WTC11 (cell line): Measurements from ENCODE around the gene HPCAL1. TPM values are rescaled to one million over a fixed set of nuclear protein-coding genes. Genes with fewer than 3 reads are reported as not detected.

Experiments used
- ATAC-seq: fragments of 200-7000 bp; cut with Tn5 transposase; 2 replicates; pipeline ENCODE4 v1.10.0; 2021; ENCODE audit warnings: mild to moderate bottlenecking, moderate library complexity
- CTCF ChIA-PET: fragments of 300-600 bp; sonication (Branson Sonifier 250); formaldehyde crosslinking; loops from one replicate; lab custom pipeline; 2021; ENCODE audit warnings: antibody characterized with exemption; lab: Charles Lee
- POLR2A ChIA-PET: fragments of 350-600 bp; sonication (Branson Sonifier 250); formaldehyde crosslinking; loops from one replicate; lab custom pipeline; 2021; ENCODE audit warnings: antibody characterized with exemption; lab: Charles Lee
- DNase-seq: peaks from one replicate; pipeline ENCODE4 v3.0.0; 2021; ENCODE audit warnings: low spot score
- H3K27ac Mint-ChIP-seq: 2 replicates; pipeline ENCODE4 v1.8.0; 2021; ENCODE audit warnings: mixed read lengths
- H3K27me3 Mint-ChIP-seq: 2 replicates; pipeline ENCODE4 v1.8.0; 2021; ENCODE audit warnings: low read depth, mild to moderate bottlenecking, moderate library complexity, mixed read lengths
- H3K36me3 Mint-ChIP-seq: 2 replicates; pipeline ENCODE4 v1.8.0; 2021; ENCODE audit warnings: mixed read lengths
- H3K4me1 Mint-ChIP-seq: 2 replicates; pipeline ENCODE4 v1.8.0; 2022; ENCODE audit warnings: mixed read lengths
- H3K4me3 Mint-ChIP-seq: 2 replicates; pipeline ENCODE4 v1.8.0; 2021; ENCODE audit warnings: mild to moderate bottlenecking, moderate library complexity, mixed read lengths
- H3K9me3 Mint-ChIP-seq: 2 replicates; pipeline ENCODE4 v1.8.0; 2021; ENCODE audit warnings: mixed read lengths
- ATF1 ChIP-seq: sonication (generic); formaldehyde crosslinking; IDR thresholded peaks from 2 replicates; pipeline ENCODE4 v1.8.1; 2023; ENCODE audit warnings: mild to moderate bottlenecking, moderate library complexity, missing genetic modification reagents
- ATF3 ChIP-seq: sonication (generic); formaldehyde crosslinking; conservative IDR thresholded peaks from 2 replicates; pipeline ENCODE4 v1.8.1; 2022; ENCODE audit warnings: mild to moderate bottlenecking, missing genetic modification reagents
- CTCF ChIP-seq: fragments of 200-600 bp; IDR thresholded peaks from 2 replicates; pipeline ENCODE4 v1.8.0; 2022; ENCODE audit warnings: antibody characterized with exemption
- E2F4 ChIP-seq: sonication (generic); formaldehyde crosslinking; IDR thresholded peaks from 2 replicates; pipeline ENCODE4 v1.8.1; 2022; ENCODE audit warnings: low read depth, mild to moderate bottlenecking, moderate library complexity, missing genetic modification reagents, borderline replicate concordance
- ELF4 ChIP-seq: sonication (generic); formaldehyde crosslinking; IDR thresholded peaks from 2 replicates; pipeline ENCODE4 v1.8.1; 2022; ENCODE audit warnings: low read depth, mild to moderate bottlenecking, moderate library complexity, missing genetic modification reagents
- ERG ChIP-seq: fragments of 250-450 bp; sonication (Bioruptor Pico); IDR thresholded peaks from 2 replicates; pipeline ENCODE4 v1.8.0; 2021; ENCODE audit warnings: mild to moderate bottlenecking
- FOXK1 ChIP-seq: sonication (generic); formaldehyde crosslinking; IDR thresholded peaks from 2 replicates; pipeline ENCODE4 v1.8.0; 2022; ENCODE audit warnings: mild to moderate bottlenecking, moderate library complexity, missing genetic modification reagents
- GTF2I ChIP-seq: fragments of 250-450 bp; sonication (Bioruptor Pico); conservative IDR thresholded peaks from 2 replicates; pipeline ENCODE4 v1.4.0; 2021; ENCODE audit warnings: mild to moderate bottlenecking
- MXD4 ChIP-seq: fragments of 250-450 bp; sonication (Bioruptor Pico); IDR thresholded peaks from 2 replicates; pipeline ENCODE4 v1.8.0; 2021; ENCODE audit warnings: mild to moderate bottlenecking, moderate library complexity, borderline replicate concordance
- NFYB ChIP-seq: sonication (generic); formaldehyde crosslinking; conservative IDR thresholded peaks from 2 replicates; pipeline ENCODE4 v1.8.0; 2022; ENCODE audit warnings: low read depth, missing genetic modification reagents
- NR3C1 ChIP-seq: sonication (generic); formaldehyde crosslinking; conservative IDR thresholded peaks from 2 replicates; pipeline ENCODE4 v1.8.1; 2023; ENCODE audit warnings: low read depth, mild to moderate bottlenecking, missing genetic modification reagents
- RELA ChIP-seq: sonication (generic); formaldehyde crosslinking; IDR thresholded peaks from 2 replicates; pipeline ENCODE4 v1.8.1; 2022; ENCODE audit warnings: missing genetic modification reagents, mild to moderate bottlenecking, borderline replicate concordance
- SMAD3 ChIP-seq: sonication (generic); formaldehyde crosslinking; IDR thresholded peaks from 2 replicates; pipeline ENCODE4 v1.8.0; 2022; ENCODE audit warnings: missing genetic modification reagents, mild to moderate bottlenecking, borderline replicate concordance
- SOX15 ChIP-seq: fragments of 250-450 bp; sonication (Bioruptor Pico); IDR thresholded peaks from 2 replicates; pipeline ENCODE4 v1.9.0; 2021; ENCODE audit warnings: mild to moderate bottlenecking
- TP53 ChIP-seq: sonication (generic); formaldehyde crosslinking; IDR thresholded peaks from 2 replicates; pipeline ENCODE4 v1.8.1; 2023; ENCODE audit warnings: mild to moderate bottlenecking, missing genetic modification reagents
- ZBTB21 ChIP-seq: sonication (generic); formaldehyde crosslinking; IDR thresholded peaks from 2 replicates; pipeline ENCODE4 v1.8.1; 2023; ENCODE audit warnings: mild to moderate bottlenecking, missing genetic modification reagents, borderline replicate concordance
- ZNF416 ChIP-seq: fragments of 250-450 bp; sonication (Bioruptor Pico); IDR thresholded peaks from 2 replicates; pipeline ENCODE4 v1.9.0; 2021; ENCODE audit warnings: mild to moderate bottlenecking, inconsistent platforms
- total RNA-seq: library from RNA; stranded (reverse); gene quantifications from 3 replicates; pipeline ENCODE4 v1.2.3, GENCODE V29; 2021
- TF ChIP-seq, protein P1 (sequence below): fragments of 250-450 bp; sonication (Bioruptor Pico); IDR thresholded peaks from 2 replicates; pipeline ENCODE4 v1.9.0; 2021; ENCODE audit warnings: mild to moderate bottlenecking, borderline replicate concordance
- TF ChIP-seq, protein P2 (sequence below): fragments of 250-450 bp; sonication (Bioruptor Pico); conservative IDR thresholded peaks from 2 replicates; pipeline ENCODE4 v1.9.0; 2021; ENCODE audit warnings: mild to moderate bottlenecking
- TF ChIP-seq, protein P3 (sequence below): sonication (generic); formaldehyde crosslinking; IDR thresholded peaks from 2 replicates; pipeline ENCODE4 v1.8.1; 2023; ENCODE audit warnings: mild to moderate bottlenecking, missing genetic modification reagents, moderate library complexity

HPCAL1 gene
- total RNA-seq, 1 experiment from 2014 or later = 11.8 TPM

DNA sequence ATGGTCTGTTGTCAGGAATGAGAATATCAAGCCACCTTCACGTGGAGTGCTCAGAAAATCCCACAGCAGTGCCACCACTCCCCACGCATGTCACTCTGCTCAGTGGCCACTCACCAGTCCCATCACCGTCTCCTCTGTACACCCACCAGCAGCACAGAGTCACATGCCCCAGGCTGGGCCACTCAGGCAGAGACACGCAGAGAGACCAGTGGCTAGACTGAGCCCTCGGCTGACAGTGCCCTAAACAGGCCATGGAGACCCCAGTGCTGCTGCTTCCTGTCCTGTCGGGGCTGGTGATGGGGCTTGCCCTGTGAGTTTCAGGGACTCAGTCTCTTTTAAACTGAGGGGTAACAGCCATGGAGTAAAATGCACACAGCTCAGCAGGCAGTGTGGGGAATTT is 119.5 kb downstream of the HPCAL1 start (continued):
- TF ChIP-seq ERG (CRISPR knock-in tag) = no peak
- TF ChIP-seq, all 79 proteins: peak for 0

- Mint-ChIP-seq H3K27me3 (no peaks in the 10 kb centered on the region), H3K27ac (no peak overlapping the region), H3K4me3 (no peak overlapping the region), H3K9me3 (no peaks in the 10 kb centered on the region), H3K4me1 (no peaks in the 10 kb centered on the region), H3K36me3 (no peaks in the 10 kb centered on the region)
- POLR2A ChIA-PET = interaction anchor here (0.5 kb wide), 1 partner anchor 289 kb away, joined by 3 read pairs; no protein-coding TSS in a partner anchor
- no peak for DNase-seq
- ATAC-seq = no peak
- CTCF ChIA-PET = interaction anchor here (0.5 to 1.9 kb wide), 3 partner anchors 14 to 183 kb away, joined by 3 to 8 read pairs (median 4); no protein-coding TSS in a partner anchor
- TF ChIP-seq NR3C1 (CRISPR knock-in tag) (no peak), TP53 (CRISPR knock-in tag) (no peak)
Measured at GRCh38 chr2:10422732-10423399, 120.2 kb downstream of the HPCAL1 start.

DNA sequence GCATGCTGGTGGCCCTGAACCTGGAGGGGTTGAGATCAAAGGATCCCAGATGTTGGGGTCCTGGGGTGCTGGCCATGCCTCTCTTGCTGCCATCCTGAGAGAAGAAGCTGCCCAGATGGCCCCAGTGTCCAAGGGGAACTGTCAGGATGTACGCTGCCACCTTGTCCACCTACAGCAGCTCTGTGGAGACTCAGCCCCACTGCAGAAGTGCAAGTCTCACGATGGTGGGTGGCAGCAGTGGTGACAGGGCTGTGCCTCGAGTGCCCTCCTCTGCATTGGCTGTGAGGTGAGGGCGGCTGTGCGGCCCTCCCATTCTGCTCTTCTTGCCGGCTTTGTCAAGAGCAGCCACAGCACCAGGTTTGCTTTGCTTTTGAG is 120.7 kb downstream of the HPCAL1 start:
- Mint-ChIP-seq H3K4me1 (no peaks in the 10 kb centered on the region), H3K4me3 (no peak overlapping the region), H3K9me3 (no peaks in the 10 kb centered on the region), H3K27me3 (no peaks in the 10 kb centered on the region), H3K36me3 (no peaks in the 10 kb centered on the region), H3K27ac (no peak overlapping the region)
- TF ChIP-seq SMAD3 (CRISPR knock-in tag) (no peak), NFYB (CRISPR knock-in tag) (no peak), GTF2I (no peak), FOXK1 (CRISPR knock-in tag) (no peak), ATF3 (CRISPR knock-in tag) (no peak), E2F4 (CRISPR knock-in tag) (no peak), SOX15 (CRISPR knock-in tag) (no peak), ZBTB21 (CRISPR knock-in tag) (no peak), ELF4 (no peak), CTCF (no peak), ZNF416 (CRISPR knock-in tag) (no peak), MXD4 (CRISPR knock-in tag) (no peak), ATF1 (CRISPR knock-in tag) (no peak), RELA (CRISPR knock-in tag) (no peak)
- TF ChIP-seq, protein P1, sequence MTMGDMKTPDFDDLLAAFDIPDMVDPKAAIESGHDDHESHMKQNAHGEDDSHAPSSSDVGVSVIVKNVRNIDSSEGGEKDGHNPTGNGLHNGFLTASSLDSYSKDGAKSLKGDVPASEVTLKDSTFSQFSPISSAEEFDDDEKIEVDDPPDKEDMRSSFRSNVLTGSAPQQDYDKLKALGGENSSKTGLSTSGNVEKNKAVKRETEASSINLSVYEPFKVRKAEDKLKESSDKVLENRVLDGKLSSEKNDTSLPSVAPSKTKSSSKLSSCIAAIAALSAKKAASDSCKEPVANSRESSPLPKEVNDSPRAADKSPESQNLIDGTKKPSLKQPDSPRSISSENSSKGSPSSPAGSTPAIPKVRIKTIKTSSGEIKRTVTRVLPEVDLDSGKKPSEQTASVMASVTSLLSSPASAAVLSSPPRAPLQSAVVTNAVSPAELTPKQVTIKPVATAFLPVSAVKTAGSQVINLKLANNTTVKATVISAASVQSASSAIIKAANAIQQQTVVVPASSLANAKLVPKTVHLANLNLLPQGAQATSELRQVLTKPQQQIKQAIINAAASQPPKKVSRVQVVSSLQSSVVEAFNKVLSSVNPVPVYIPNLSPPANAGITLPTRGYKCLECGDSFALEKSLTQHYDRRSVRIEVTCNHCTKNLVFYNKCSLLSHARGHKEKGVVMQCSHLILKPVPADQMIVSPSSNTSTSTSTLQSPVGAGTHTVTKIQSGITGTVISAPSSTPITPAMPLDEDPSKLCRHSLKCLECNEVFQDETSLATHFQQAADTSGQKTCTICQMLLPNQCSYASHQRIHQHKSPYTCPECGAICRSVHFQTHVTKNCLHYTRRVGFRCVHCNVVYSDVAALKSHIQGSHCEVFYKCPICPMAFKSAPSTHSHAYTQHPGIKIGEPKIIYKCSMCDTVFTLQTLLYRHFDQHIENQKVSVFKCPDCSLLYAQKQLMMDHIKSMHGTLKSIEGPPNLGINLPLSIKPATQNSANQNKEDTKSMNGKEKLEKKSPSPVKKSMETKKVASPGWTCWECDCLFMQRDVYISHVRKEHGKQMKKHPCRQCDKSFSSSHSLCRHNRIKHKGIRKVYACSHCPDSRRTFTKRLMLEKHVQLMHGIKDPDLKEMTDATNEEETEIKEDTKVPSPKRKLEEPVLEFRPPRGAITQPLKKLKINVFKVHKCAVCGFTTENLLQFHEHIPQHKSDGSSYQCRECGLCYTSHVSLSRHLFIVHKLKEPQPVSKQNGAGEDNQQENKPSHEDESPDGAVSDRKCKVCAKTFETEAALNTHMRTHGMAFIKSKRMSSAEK (CRISPR knock-in tag) = no peak
- TF ChIP-seq, protein P2, sequence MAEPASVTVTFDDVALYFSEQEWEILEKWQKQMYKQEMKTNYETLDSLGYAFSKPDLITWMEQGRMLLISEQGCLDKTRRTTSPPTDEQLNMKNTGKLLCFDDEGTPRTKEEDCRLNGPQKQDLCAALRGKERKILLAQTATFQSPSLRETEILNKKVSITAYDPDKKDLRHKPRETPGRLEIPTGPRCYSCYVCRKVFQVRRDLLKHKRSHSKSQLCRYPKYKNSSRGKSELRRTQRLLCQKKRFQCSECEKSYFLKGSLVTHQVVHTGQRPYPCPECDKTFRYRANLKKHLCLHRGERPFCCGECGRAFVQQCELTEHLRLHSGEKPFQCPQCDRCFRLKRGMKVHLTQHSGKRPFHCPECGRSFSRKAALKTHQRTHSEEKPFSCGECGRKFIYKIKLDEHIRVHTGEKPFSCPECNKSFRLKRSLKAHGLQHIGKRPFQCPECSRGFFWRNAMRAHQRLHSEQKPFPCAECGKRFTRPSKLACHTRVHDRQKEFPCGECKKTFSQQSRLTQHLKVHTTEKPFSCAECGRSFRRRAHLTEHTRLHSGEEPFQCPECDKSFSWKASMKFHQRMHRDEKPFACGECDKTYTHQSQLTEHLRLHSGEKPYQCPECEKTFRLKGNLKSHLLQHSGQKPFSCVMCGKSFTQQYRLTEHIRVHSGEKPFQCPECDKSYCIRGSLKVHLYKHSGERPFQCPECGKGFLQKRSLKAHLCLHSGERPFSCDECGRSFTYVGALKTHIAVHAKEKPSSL (CRISPR knock-in tag) = no peak
- TF ChIP-seq, protein P3, sequence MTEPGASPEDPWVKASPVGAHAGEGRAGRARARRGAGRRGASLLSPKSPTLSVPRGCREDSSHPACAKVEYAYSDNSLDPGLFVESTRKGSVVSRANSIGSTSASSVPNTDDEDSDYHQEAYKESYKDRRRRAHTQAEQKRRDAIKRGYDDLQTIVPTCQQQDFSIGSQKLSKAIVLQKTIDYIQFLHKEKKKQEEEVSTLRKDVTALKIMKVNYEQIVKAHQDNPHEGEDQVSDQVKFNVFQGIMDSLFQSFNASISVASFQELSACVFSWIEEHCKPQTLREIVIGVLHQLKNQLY (CRISPR knock-in tag) = no peak
- DNase-seq (no peak), ATAC-seq (no peak)
- ChIA-PET POLR2A (no interaction called here), CTCF (interaction anchor here (0.9 to 3.0 kb wide), 5 partner anchors 11 to 183 kb away, joined by 3 to 16 read pairs (median 8); partner anchors contain the start of gene HPCAL1)
